GM12874 (cell line): ENCODE data around the gene DERA.

ENCODE experiments used
- TF ChIP-seq, protein P1 (sequence below): IDR thresholded peaks from 2 replicates; pipeline ENCODE4 v1.5.1; 2011; ENCODE audit warnings: low read depth, mild to moderate bottlenecking, control low read depth, low read length, moderate library complexity; ENCODE audit not compliant: insufficient read depth

The DERA gene

DNA sequence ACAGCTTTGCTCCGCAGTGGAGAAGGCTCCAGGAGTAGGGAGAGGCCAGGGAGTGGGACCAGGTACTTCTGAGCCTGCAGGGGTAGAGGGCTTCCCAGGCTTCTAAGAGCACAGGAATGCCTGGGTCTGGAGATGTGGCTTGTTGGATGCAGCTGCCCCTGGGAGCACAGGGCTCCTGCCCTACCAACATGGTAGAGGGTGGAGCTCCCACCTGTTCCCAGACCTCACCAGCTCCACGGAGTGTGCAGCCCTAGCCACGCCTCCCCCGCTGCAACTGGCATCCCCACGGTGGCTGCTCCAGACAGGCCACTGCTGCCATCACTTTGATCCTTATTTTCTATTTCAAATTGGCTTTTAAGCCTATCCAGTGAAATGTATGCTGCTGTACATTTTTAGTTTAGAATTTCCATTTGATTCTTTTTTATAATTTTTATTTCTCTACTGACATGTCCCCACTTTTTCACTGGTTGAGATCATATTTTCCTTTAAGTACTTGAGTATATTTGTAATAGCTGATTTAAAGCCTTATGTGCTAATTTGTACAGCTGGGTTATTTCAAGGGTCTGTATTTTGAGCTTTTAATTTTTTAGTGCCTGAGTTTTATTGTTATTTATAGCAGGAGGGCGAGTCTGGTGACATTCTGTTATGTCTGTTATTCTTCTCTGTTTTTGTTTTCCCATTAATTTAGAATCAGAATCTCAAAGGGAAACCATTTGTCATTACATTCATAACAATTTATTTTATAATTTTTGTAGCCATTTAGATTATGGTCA lies 78.0 kb downstream of the DERA start:
- TF ChIP-seq, protein P1, sequence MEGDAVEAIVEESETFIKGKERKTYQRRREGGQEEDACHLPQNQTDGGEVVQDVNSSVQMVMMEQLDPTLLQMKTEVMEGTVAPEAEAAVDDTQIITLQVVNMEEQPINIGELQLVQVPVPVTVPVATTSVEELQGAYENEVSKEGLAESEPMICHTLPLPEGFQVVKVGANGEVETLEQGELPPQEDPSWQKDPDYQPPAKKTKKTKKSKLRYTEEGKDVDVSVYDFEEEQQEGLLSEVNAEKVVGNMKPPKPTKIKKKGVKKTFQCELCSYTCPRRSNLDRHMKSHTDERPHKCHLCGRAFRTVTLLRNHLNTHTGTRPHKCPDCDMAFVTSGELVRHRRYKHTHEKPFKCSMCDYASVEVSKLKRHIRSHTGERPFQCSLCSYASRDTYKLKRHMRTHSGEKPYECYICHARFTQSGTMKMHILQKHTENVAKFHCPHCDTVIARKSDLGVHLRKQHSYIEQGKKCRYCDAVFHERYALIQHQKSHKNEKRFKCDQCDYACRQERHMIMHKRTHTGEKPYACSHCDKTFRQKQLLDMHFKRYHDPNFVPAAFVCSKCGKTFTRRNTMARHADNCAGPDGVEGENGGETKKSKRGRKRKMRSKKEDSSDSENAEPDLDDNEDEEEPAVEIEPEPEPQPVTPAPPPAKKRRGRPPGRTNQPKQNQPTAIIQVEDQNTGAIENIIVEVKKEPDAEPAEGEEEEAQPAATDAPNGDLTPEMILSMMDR = no peak

DNA sequence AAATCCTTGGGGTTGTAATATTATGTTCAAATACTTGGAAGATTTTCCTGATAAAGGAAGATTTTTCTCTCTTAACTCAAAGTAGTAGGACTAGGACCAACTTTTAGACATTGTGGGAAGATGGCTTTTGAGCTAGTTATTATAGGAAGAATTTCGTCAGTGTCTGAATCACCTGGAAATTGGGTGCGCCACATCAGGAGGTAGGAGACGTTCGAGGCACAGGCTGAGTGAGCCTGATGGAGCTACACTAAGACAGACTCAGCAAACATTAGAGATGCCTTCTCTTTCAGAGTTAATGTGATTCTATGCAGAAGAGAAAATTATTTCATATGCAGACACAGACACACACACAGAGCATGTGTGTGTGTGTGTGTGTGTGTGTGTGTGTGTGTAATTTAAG lies 84.7 kb downstream of the DERA start:
- TF ChIP-seq, protein P1 = no peak

DNA sequence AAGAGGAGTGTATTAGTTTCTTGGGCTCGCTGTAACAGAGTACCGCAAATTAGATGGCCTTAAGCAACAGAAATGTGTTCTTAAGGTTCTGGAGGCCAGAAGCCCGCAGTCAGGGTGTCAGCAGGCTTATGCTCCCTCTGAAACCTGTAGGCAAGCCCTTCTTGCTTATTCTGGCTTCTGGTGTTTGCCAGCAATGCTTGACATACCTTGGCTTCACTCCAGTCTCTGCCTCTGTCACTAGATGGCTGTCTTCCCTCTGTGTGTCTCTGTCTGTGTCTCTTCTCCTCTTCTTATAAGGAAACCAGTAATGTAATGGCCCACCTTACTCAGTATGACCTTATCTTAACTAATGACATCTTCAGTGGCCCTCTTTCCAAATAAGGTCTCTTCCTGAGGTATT lies 85.1 kb downstream of the DERA start:
- TF ChIP-seq, protein P1 = no peak

DNA sequence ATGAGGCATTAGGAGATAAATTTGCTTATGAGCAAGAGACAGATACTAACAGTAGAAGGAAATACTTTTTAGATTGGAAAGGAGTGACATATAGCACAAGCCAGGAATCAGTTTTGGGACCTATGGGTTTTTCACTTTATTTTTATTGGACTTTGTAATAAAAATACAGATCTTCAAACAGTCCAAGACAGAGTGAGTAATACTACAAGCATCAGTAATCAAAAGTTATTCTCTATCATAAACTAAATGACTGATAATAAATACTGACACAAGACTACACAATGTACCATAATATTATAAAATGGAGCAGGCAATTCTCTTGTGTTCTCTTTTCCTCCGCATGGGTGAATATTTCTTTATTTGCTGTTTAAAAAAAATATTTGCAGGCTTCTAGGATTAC lies 85.8 kb downstream of the DERA start:
- TF ChIP-seq, protein P1 = no peak

DNA sequence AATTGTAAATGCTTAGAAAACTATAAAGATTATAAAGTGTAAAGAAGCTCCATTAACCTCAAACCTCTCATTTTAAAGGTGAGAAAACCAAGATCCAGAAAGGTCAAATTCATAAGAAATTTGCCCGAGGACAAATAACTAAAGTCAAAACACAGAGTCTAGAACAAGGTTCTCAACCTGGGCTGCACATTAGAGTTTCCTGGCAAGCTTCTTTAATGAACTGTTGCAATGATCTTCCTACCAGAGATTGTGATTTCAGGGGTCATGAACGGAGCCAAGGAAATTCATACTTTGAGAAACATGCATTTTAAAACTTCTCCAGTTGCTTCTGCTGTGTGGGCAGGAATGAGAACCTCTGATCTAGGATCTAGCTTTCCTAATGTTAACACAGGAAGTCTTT lies 86.8 kb downstream of the DERA start:
- TF ChIP-seq, protein P1 = no peak

DNA sequence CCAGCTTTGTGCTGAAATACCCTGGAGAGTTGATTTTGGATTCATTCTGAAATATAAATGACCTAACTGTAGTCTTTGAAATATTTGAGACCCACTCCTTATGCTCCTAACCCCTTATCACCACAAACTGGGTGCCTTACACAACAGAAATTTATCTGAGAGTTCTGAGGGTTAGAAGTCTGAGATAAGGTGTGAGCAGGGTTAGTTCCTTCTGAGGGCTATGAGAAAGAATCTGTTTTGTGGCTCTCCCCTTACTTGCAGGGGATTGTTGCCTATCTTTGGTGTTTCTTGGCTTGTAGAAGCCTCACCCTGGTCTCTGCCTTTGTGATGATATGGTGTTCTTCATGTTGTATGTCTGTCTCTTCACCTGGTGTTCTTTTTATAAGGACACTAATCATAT lies 91.7 kb downstream of the DERA start:
- TF ChIP-seq, protein P1 = no peak

DNA sequence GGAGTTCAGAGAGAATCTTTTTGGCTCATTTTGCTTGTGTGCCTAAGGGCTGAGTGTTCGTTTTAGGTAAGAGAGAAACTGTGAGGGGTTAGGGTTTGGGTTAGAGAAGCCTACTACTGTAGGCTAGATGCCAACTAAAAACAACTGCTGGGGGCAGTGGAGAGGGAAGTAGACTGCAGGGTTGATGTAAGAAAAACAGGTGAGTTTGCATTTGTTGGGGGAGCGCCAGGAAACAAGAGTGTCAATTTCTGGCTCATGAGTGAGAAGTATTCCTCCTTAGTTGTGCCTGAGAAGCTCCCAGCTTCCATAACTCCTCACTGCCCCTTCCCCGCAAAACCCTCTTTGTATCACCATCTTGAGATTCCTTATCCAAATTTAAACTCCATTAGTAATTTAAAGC lies 92.3 kb downstream of the DERA start:
- TF ChIP-seq, protein P1 = no peak
